Aorta (tissue), 5 donors: ENCODE data around the gene HES3. TPM values are rescaled to one million over a fixed set of nuclear protein-coding genes. Genes with fewer than 3 reads are reported as not detected.
A peak's percentile ranks its signal among the peaks of the same experiment; 100 is the strongest.

ENCODE experiments used
- ATAC-seq: fragments of 200-7000 bp; cut with Tn5 transposase; one replicate; pipeline ENCODE4 v1.9.1; 2022; ENCODE audit warnings: moderate library complexity; ENCODE audit not compliant: low FRiP score
- DNase-seq, 2 donors: peaks; one replicate each; pipeline ENCODE4 v3.0.0-alpha.2; 2020
- H3K27ac ChIP-seq, 2 donors: one replicate each; pipeline ENCODE4 v1.5.1; 2013; ENCODE audit warnings: low read length in 2 of 2, mild to moderate bottlenecking in 2 of 2, moderate library complexity in 2 of 2, control low read depth in 1 of 2, inconsistent platforms in 1 of 2, low read depth in 1 of 2
- H3K27me3 ChIP-seq, 2 donors: one replicate each; pipeline ENCODE4 v1.6.1; 2013; ENCODE audit warnings: control low read depth in 1 of 2, low read length in 1 of 2, mild to moderate bottlenecking in 1 of 2, moderate library complexity in 1 of 2; ENCODE audit not compliant: insufficient read depth in 2 of 2, control insufficient read depth in 1 of 2
- H3K36me3 ChIP-seq, 2 donors: one replicate each; pipeline ENCODE4 v1.6.1; 2013; ENCODE audit warnings: control low read depth in 1 of 2, low read length in 1 of 2, mild to moderate bottlenecking in 1 of 2; ENCODE audit not compliant: insufficient read depth in 2 of 2, control insufficient read depth in 1 of 2
- H3K4me1 ChIP-seq, 2 donors: one replicate each; pipeline ENCODE4 v1.6.1; 2013; ENCODE audit warnings: low read length in 2 of 2, control low read depth in 1 of 2, mild to moderate bottlenecking in 1 of 2, moderate library complexity in 1 of 2; ENCODE audit not compliant: insufficient read depth in 2 of 2, control insufficient read depth in 1 of 2
- H3K4me3 ChIP-seq, 2 donors: one replicate each; pipeline ENCODE4 v1.5.1; 2013; ENCODE audit warnings: low read length in 2 of 2, control low read depth in 1 of 2, mild to moderate bottlenecking in 1 of 2
- H3K9me3 ChIP-seq: one replicate; pipeline ENCODE4 v1.6.1; 2013; ENCODE audit warnings: mild to moderate bottlenecking, low read length; ENCODE audit not compliant: control insufficient read depth
- WGBS, 2 donors: extraction: QIAGEN DNeasy Blood & Tissue Kit; methylation state at CpG; one replicate each; pipeline ENCODE4 v1.1.7; 2013; 5-methylcytosine and 5-hydroxymethylcytosine counted together
- intact Hi-C, 2 donors: fragments of 100-400 bp; cut with DNase I; formaldehyde crosslinking; loops; one replicate each; pipeline versions ENCODE4 v1.14.2 to v1.15.0; 2022
- polyA plus RNA-seq, 2 donors: library from polyadenylated mRNA; stranded (reverse); fragments of 200-250 nt; gene quantifications; one replicate each; pipeline ENCODE4 v1.2.3, GENCODE V29; 2013
- total RNA-seq, 2 donors: library from RNA; stranded (reverse); fragmentation: NEBNext Ultra II Directional; extraction: Animal tissue kit (Norgen Biotek cat#: 25700); gene quantifications; one replicate each; pipeline ENCODE4 v1.2.1, GENCODE V29; 2021
- donor health status: healthy with polysubstance abuse.
- donor health status: Bipolar disorder and iron deficiency.
- donor health status: DM: no; HTN: no; CAD: no.
- donor health status: DM: no; HTN: no; CAD: no.
- donor health status: DM: yes; HTN: yes; CAD: no.

HES3 gene
- total and polyA plus RNA-seq, 4 donors: not detected

DNA sequence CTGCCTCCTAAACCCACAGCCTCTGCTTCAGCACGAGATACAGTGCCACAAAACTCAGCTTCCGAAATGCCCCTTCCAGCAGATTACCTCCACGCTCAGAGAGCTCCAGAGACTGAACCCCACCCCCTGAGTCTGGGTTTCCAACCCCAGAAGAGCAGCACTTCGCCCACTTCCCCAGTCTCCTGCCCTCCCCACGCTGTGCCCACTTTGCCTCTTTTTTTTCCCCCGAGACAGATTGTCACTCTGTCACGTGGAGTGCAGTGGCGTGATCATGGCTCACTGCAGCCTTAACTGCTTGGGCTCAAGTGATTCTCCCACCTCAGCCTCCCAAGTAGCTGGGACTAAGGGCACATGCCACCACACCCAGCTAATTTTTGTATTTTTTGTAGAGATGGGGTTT is 18.3 kb upstream of the HES3 start:
- WGBS, 2 donors: 88 to 92% methylated on average over 8 of the region's 8 CpGs
- Histone ChIP-seq H3K36me3 (peaks cover 0 to 8% of the 10 kb centered on the region in 2 donors), H3K9me3 (no peaks in the 10 kb centered on the region), H3K27me3 (no peaks in the 10 kb centered on the region), H3K4me1 (no peaks in the 10 kb centered on the region), H3K4me3 (no peak overlapping the region), H3K27ac (no peak overlapping the region)
- intact Hi-C loops: no loop called here
- DNase-seq (no peak), ATAC-seq (no peak)

DNA sequence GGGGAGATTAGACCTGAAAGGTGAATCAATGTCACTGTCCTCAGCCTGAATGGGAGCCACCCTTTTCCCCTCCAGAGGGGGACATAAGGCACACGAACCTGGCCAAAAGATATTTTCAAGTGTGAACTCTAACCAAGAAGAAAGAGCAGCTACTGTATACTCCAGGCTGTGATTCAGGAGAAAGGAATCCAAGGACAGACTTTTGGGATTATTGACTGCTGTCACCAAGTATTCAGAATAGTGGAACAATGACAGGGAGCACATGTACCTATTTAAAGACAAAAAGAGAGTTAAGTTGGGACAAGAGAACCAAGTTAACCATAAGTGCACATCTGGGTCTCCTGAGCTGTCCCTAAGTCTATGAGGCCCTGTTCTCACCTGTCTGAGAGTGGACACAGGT is 10.6 kb upstream of the HES3 start:
- Histone ChIP-seq H3K4me1 (no peaks in the 10 kb centered on the region), H3K27ac (no peak overlapping the region), H3K27me3 (no peaks in the 10 kb centered on the region), H3K9me3 (no peaks in the 10 kb centered on the region), H3K4me3 (no peak overlapping the region), H3K36me3 (peaks cover 2 to 5% of the 10 kb centered on the region in 2 donors)
- intact Hi-C loops: no loop called here
- ATAC-seq (no peak), DNase-seq (no peak)
- 40 to 56% methylated on average over 1 of the region's 1 CpG for WGBS, 2 donors

DNA sequence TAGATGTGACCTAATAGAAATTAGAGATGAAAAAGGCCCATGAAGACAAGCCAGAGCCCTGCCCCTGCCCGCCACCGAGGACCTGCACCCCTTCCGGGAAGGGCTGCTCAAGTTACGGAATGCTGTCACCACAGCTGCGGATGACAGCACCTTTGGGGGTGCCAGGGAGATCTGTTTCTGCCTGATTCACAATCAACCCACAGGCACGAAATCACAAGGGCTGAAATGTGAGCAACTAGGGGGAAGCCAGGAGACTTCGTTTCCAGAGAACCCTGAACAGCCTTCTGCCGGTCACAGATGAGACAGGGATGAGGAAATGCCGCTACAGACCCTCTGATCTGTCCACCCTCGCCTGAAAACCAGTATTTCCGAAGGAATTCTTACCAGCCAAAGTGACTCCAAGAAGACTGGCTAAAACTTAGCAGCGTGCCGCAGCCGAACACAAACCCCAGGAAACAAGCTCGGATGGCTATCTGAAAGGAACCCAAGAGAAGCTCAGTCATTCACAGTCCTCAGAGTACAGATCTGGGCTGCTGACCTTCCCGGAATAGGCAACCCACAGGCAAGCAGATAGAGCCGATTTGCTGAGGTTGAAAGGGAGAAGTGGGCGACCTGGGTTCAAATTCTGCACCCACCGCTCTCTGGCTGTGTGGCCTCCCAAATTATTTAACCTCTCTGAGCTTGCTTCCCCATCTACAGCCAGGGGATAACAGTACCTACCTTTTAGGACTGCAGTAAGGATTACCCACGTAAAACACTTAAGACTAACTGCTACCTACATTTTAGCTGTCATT is 9.3 kb upstream of the HES3 start:
- no peaks in the 10 kb centered on the region for H3K4me1 ChIP-seq
- H3K36me3 ChIP-seq: peaks cover 2 to 5% of the 10 kb centered on the region in 2 donors
- ATAC-seq (no peak), DNase-seq (no peak)
- peak overlapping the region; percentile 91 to 98 for H3K4me3 ChIP-seq
- WGBS, 2 donors: 53 to 59% methylated on average over 20 of the region's 20 CpGs
- no peaks in the 10 kb centered on the region for H3K27me3 ChIP-seq
- no peak overlapping the region for H3K27ac ChIP-seq
- intact Hi-C loops: loop anchor here in 1 of 2 donors (2.0 kb wide), 1 partner anchor 28 kb away; the partner anchor contains the start of gene RNF207
- H3K9me3 ChIP-seq: no peaks in the 10 kb centered on the region

DNA sequence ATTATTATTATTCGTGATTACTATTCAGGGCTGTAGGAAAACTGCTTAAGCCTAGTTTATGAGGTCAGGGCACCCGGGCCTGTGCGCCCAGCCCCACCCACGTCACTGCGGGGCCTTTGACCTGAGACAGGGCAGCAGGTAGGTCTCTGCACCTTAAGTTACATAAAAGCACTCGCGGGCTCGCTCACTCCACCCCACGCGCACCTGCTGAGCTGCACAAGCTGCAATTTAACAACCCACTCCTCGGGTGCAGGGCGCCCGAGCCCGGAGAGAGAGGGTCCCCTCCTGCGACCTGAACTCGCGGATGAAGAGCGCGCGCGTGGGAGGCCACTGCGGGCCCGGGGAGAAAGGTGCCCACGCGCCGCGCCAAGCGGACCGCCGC is 8.7 kb upstream of the HES3 start:
- Histone ChIP-seq H3K27me3 (no peaks in the 10 kb centered on the region), H3K4me3 (peak overlapping the region; percentile 91 to 98), H3K4me1 (no peaks in the 10 kb centered on the region), H3K9me3 (no peaks in the 10 kb centered on the region), H3K36me3 (peaks cover 2 to 5% of the 10 kb centered on the region in 2 donors), H3K27ac (no peak overlapping the region)
- ATAC-seq (no peak), DNase-seq (no peak)
- intact Hi-C loops: loop anchor here in 1 of 2 donors (2.0 kb wide), 1 partner anchor 28 kb away; the partner anchor contains the start of gene RNF207
- 0% methylated on average over 30 of the region's 30 CpGs for WGBS, 2 donors

DNA sequence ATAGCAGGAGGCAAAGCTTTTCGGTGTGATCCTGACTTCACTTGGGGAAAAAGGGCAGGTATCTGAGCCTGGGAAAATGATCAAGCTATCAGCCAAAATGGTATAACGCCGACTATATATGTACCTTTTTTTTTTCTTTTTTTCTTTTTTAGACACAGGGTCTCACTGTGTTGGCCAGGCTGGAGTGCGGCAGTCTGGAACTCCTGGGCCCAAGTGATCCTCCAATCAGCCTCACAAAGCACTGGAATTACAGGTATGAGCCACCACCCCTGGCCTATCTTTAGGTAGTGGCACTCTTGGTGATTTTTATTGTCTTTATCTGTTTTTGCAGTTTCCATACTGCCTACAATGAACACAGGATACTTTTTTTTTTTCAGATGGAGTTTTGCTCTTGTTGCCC is 6.9 kb upstream of the HES3 start:
- Histone ChIP-seq H3K4me1 (no peaks in the 10 kb centered on the region), H3K9me3 (no peaks in the 10 kb centered on the region), H3K4me3 (no peak overlapping the region), H3K36me3 (no peaks in the 10 kb centered on the region), H3K27me3 (no peaks in the 10 kb centered on the region), H3K27ac (no peak overlapping the region)
- intact Hi-C loops: no loop called here
- DNase-seq (no peak), ATAC-seq (no peak)
- 96 to 97% methylated on average over 4 of the region's 4 CpGs for WGBS, 2 donors

DNA sequence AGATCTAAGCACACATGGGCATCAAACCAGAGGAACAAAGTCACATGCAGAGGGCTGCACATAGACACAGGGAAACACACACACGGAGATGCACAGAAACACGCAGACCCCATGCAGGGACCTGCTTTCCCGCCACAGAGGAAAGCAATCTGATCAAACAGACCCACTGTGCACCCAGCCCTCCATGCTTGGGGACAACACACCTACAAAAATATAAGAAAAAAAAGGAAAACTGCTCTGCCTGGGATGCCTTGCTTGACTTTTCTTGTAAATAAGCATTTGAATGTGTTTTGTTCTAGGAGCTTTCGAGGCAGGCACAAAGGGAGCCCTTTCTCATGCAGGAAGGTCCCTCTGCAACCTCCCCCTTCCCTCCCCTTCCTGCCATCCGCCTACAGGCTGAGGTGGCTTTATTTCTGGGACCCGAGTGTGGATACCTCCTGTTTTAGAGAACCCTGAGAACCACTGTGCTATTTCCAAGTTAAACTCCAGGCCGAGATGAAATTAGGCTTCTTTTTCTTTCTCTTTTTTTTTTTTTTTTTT is 4.7 kb upstream of the HES3 start:
- H3K4me1 ChIP-seq: no peaks in the 10 kb centered on the region
- no peaks in the 10 kb centered on the region for H3K9me3 ChIP-seq
- DNase-seq (no peak), ATAC-seq (no peak)
- H3K27ac ChIP-seq: no peak overlapping the region
- no peaks in the 10 kb centered on the region for H3K36me3 ChIP-seq
- H3K4me3 ChIP-seq: no peak overlapping the region
- 37 to 38% methylated on average over 7 of the region's 7 CpGs for WGBS, 2 donors
- H3K27me3 ChIP-seq: no peaks in the 10 kb centered on the region
- intact Hi-C loops: no loop called here

DNA sequence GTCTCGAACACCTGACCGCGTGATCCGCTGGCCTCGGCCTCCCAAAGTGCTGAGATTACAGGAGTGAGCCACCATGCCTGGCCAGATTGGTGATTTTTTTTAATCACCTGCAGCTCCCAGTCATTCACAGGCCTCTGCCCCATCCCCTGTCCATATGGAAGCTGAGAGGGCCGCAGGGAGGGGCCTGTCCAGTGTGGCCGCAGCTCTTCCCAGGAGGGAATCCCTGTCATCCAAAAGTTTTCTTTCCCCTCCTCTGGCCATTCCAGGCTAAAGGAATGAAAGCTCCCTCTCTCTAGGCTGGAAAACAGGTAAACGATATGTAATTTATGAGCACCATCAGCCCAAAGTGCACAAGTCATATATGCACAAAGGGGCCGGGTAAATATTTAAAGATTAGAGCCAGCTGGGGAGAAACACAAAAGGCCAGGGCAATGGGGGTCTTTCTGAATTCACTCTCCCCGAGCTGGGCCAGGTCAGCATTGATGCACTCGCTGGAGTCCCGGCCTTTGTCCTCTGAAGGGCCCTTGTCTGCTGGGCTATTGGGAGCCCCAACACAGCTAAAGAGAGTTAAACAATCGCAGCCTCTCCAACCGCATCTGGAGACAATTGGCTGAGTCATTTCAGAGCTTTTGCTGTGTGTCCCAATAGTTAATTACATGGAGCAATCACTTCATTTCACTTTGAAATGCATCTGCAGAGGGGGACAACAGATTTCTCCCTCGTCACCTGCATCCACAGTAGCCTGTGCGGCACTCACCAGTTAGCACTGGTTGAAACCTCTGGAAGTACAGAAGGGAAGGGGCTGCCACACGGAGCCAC is 3.8 kb upstream of the HES3 start:
- no peak overlapping the region for H3K27ac ChIP-seq
- H3K36me3 ChIP-seq: no peaks in the 10 kb centered on the region
- DNase-seq (no peak), ATAC-seq (no peak)
- H3K4me1 ChIP-seq: no peaks in the 10 kb centered on the region
- no peaks in the 10 kb centered on the region for H3K27me3 ChIP-seq
- H3K9me3 ChIP-seq: no peaks in the 10 kb centered on the region
- intact Hi-C loops: loop anchor here in 1 of 2 donors (10.0 kb wide), 1 partner anchor 185 kb away; no protein-coding TSS in a partner anchor
- no peak overlapping the region for H3K4me3 ChIP-seq
- WGBS, 2 donors: 54 to 57% methylated on average over 17 of the region's 17 CpGs

DNA sequence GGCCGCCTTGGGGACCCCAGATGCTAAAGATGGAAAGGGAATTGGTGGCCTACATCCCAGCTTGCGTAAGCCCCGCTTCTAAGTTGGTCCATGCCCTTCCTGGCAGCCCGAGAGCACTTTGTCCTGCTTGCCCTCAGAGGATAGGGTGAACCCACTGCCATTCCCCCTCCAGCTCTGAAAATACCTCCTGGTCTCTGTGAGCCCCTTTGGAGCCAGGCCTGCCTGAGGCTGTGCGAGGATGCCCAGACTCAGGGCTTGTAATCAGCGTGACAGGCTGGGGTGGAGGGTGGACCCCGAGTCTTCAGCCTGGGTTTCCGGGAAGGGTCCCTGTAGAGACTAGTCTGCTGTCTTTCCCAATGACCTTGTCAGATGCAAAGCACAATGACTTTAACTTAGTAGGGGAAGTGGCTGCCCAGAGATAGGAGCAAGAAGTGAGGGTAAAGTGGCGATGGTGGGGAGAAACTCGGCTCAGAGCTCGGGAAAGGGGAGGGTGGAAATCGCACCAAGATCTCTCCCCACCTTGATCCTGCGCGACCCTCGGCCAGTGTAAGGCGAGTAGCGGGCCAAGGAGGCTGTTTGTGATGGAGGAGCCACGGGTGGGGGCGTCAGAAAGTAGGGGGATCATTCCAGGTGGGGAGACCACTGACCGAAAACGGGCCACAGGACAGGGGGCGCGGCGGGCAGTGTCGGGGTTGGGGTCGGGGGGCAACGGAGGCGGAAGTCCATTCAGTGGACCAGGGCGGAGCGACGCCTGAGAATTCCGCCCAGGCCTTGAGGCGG is 2.7 kb upstream of the HES3 start:
- H3K4me1 ChIP-seq: no peaks in the 10 kb centered on the region
- H3K27ac ChIP-seq: no peak overlapping the region
- no peaks in the 10 kb centered on the region for H3K9me3 ChIP-seq
- no peak overlapping the region for H3K4me3 ChIP-seq
- no peaks in the 10 kb centered on the region for H3K27me3 ChIP-seq
- no peaks in the 10 kb centered on the region for H3K36me3 ChIP-seq
- ATAC-seq (no peak), DNase-seq (no peak)
- intact Hi-C loops: loop anchor here in 1 of 2 donors (10.0 kb wide), 1 partner anchor 186 kb away; no protein-coding TSS in a partner anchor
- 13% methylated on average over 33 of the region's 33 CpGs for WGBS, 2 donors
